Left colon (tissue), 2 donors: ENCODE measurements around the gene SPOCD1. TPM values are rescaled to one million over a fixed set of nuclear protein-coding genes. Genes with fewer than 3 reads are reported as not detected.

Source experiments
- ATAC-seq: fragments of 200-7000 bp; cut with Tn5 transposase; one replicate; pipeline ENCODE4 v1.9.1; 2020; ENCODE audit warnings: mild to moderate bottlenecking, moderate library complexity
- DNase-seq, 2 donors: peaks; one replicate each; pipeline ENCODE4 v3.0.0-alpha.2; 2020
- intact Hi-C, 2 donors: fragments of 100-400 bp; cut with DNase I in 1 of 2; cut with micrococcal nuclease in 1 of 2; formaldehyde crosslinking; loops; one replicate each; pipeline versions ENCODE4 v1.11.2 to v1.14.0; 2022; cut with DNase I, micrococcal nuclease
- long read RNA-seq: library from polyadenylated mRNA; unstranded; transcript quantifications from one replicate; pipeline ENCODE4 v2.0.0, GENCODE V29; 2021
- total RNA-seq, 2 donors: library from RNA; stranded (reverse); fragmentation: NEBNext Ultra II Directional; extraction: Animal tissue kit (Norgen Biotek cat#: 25700); gene quantifications; one replicate each; pipeline ENCODE4 v1.2.1, GENCODE V29; 2021
- donor health status: DM: no; HTN: no; CAD: no.
- donor health status: DM: yes; HTN: yes; CAD: no.

The SPOCD1 gene
- under 1 TPM; 0.45 to 0.79 TPM for total RNA-seq
- long read RNA-seq, partial matches to known transcripts = 0 of 2 reads
- long read RNA-seq, other reads (novel, unspliced or antisense) = 2 of 2 reads

GRCh38 chr1:31815752-31816500 is at the start of gene SPOCD1:
SPOCD1 (minus strand) TSS chr1:31816022; CDS start chr1:31815333, 689 bp downstream.
- intact Hi-C loops = loop anchor here in 1 of 2 donors (10.0 kb wide), 2 partner anchors 99 to 149 kb away; no protein-coding TSS in a partner anchor
- DNase-seq (peak; percentile 89 to 90), ATAC-seq (peak; percentile 99)

GRCh38 chr1:31862071-31862470 is 46.2 kb upstream of the SPOCD1 start:
- DNase-seq = no peak
- intact Hi-C loops = no loop called here
- ATAC-seq = no peak

DNA sequence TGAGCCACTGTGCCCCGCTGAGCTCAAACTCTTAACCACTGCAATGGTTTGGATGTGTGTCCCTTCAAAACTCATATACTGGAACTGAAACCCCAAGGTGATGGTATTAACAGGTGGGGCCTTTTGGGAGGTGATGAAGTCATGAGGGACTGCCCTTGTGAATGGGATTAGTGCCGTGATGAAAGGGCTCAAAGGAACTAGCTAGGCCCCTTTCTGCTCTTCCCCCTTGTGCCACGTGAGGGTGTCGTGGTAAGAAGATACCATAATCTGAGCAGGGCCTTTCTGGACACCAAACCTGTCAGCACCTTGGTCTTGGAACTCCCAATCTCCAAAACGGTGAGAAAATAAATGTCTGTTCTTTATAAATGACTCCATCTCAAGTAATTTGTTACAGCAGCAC is 45.5 kb upstream of the SPOCD1 start:
- ATAC-seq (no peak), DNase-seq (no peak)
- intact Hi-C loops = no loop called here

GRCh38 chr1:31860581-31860980 is 44.8 kb upstream of the SPOCD1 start:
- DNase-seq (no peak), ATAC-seq (no peak)
- intact Hi-C loops = no loop called here

GRCh38 chr1:31859719-31860118 is 43.9 kb upstream of the SPOCD1 start:
- ATAC-seq = no peak
- no peak for DNase-seq
- intact Hi-C loops = no loop called here

- DNase-seq (no peak), ATAC-seq (no peak)
- intact Hi-C loops = no loop called here
Observed at GRCh38 chr1:31859044-31859443, 43.2 kb upstream of the SPOCD1 start.

GRCh38 chr1:31857863-31858262 is 42.0 kb upstream of the SPOCD1 start:
- DNase-seq (no peak), ATAC-seq (no peak)
- intact Hi-C loops = no loop called here

DNA sequence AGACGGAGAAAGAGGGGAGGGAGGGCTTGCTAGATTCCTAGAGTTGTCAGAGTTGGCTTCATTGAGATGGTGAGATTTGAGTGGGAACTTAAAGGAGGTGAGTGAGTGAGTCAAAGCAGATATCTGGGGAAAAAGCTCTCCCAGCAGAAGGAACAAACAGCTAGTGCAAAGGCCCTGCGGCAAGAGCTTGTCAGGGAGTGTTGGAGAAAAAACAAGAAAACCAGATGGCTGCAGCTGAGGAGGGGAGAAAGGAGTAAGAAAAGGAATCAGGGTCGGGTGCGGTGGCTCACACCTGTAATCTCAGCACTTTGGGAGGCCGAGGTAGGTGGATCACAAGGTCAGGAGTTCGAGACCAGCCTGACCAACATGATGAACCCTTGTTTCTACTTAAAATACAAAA is 40.3 kb upstream of the SPOCD1 start:
- ATAC-seq (no peak), DNase-seq (no peak)
- intact Hi-C loops = no loop called here

- intact Hi-C loops = no loop called here
- ATAC-seq (peak; percentile 97), DNase-seq (no peak)
Observed at GRCh38 chr1:31855038-31855845, 39.4 kb upstream of the SPOCD1 start.

- ATAC-seq = no peak
- DNase-seq = no peak
- intact Hi-C loops = no loop called here
Observed at GRCh38 chr1:31849653-31850052, 33.8 kb upstream of the SPOCD1 start.

GRCh38 chr1:31848381-31848897 is 32.6 kb upstream of the SPOCD1 start:
- peak in 1 of 2 donors; percentile 10 for DNase-seq

GRCh38 chr1:31846484-31846883 is 30.7 kb upstream of the SPOCD1 start:
- intact Hi-C loops = no loop called here
- DNase-seq (no peak), ATAC-seq (no peak)

More at GRCh38 chr1:31848381-31848897, 32.6 kb upstream of the SPOCD1 start:
- intact Hi-C loops = no loop called here
- no peak for ATAC-seq

- ATAC-seq (no peak), DNase-seq (no peak)
- intact Hi-C loops = no loop called here
Observed at GRCh38 chr1:31843506-31843905, 27.7 kb upstream of the SPOCD1 start.

DNA sequence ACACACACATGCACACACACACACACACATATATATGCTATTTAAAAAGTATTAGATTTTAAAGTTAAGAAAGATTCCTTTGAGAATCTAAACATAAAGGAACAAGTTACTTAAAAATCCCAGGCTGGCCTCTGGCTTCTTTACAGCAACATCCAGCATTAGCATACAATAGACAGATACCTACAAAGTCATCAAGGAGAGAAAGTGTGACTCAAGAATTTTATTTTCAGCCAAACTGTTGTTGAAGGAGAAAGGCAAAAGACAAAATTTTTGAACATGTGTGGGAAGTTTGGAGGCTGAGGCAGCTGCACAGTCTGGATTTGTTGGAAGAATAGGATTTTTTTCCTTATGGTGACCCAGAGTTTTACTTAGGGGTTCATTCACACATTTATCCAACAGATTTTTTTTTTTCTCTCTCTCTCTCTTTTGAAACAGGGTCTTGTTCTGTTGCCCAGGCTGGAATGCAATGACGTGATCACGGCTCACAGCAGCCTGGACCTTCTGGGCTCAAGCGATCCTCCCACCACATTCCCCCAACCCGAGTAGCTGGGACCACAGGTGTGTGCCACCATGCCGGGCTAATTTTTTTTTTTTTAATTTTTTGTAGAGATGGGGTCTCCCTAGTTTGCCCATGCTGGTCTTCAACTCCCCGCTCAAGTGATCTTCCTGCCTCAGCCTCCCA is 24.0 kb upstream of the SPOCD1 start:
- intact Hi-C loops = no loop called here
- DNase-seq = no peak
- ATAC-seq = no peak

- ATAC-seq (peak; percentile 92), DNase-seq (peak; percentile 64 to 68)
- intact Hi-C loops = no loop called here
Observed at GRCh38 chr1:31837451-31838158, 21.8 kb upstream of the SPOCD1 start.

- no peak for ATAC-seq
- no peak for DNase-seq
- intact Hi-C loops = no loop called here
Observed at GRCh38 chr1:31836638-31837037, 20.8 kb upstream of the SPOCD1 start.

GRCh38 chr1:31835415-31835814 is 19.6 kb upstream of the SPOCD1 start:
- DNase-seq (no peak), ATAC-seq (no peak)
- intact Hi-C loops = no loop called here

DNA sequence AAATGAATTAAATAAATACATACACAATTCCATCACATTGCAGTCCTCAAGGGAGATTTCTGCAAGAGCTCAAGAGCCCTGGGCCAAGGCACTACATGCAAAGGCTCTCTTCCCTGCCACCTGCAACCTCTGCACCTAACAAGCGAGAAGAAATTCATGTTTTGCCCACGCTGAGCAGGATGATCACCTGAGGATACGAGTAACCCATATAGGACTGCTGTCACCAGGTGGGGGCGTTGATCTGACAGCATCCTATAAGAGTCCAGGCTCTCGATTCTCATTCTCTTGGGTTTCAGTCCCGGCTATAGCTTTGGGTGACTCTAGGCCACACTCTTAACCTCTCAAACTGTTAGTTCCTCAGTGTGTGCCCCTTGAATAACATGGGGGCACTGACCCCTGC is 18.7 kb upstream of the SPOCD1 start:
- intact Hi-C loops = no loop called here
- ATAC-seq (no peak), DNase-seq (peak in 1 of 2 donors; percentile 28)
